ENCODE measurements around the gene SENP1.

The SENP1 gene

DNA sequence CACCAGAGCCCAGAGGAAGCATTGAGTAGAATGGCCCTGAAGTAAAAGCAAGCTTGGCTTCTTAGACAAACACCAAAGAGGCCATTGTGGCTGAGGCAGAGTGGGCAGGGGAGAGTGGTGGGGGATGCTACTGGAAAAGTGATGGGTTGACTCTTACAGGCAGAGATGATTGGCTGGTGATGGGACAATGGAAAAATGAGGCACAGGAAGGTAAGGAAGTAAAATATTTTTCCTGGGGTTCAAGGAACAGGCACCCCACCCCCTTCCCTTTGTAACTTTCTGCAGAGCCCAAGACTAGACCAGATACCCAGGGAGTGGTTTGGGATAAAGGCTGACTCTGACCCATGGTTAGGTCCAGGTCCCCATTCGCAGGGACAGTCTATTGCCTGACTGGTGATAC, 66.7 kb downstream of the SENP1 start:
- no peak overlapping the region for H3K4me3 ChIP-seq (ENCODE audit: low read depth, low read length)
- DNase-seq (ENCODE audit: low read depth), result no peak
- TF ChIP-seq, protein P1, sequence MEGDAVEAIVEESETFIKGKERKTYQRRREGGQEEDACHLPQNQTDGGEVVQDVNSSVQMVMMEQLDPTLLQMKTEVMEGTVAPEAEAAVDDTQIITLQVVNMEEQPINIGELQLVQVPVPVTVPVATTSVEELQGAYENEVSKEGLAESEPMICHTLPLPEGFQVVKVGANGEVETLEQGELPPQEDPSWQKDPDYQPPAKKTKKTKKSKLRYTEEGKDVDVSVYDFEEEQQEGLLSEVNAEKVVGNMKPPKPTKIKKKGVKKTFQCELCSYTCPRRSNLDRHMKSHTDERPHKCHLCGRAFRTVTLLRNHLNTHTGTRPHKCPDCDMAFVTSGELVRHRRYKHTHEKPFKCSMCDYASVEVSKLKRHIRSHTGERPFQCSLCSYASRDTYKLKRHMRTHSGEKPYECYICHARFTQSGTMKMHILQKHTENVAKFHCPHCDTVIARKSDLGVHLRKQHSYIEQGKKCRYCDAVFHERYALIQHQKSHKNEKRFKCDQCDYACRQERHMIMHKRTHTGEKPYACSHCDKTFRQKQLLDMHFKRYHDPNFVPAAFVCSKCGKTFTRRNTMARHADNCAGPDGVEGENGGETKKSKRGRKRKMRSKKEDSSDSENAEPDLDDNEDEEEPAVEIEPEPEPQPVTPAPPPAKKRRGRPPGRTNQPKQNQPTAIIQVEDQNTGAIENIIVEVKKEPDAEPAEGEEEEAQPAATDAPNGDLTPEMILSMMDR (conservative IDR thresholded peaks at IDR 0.05; ENCODE audit: low read depth, low read length), result no peak

DNA sequence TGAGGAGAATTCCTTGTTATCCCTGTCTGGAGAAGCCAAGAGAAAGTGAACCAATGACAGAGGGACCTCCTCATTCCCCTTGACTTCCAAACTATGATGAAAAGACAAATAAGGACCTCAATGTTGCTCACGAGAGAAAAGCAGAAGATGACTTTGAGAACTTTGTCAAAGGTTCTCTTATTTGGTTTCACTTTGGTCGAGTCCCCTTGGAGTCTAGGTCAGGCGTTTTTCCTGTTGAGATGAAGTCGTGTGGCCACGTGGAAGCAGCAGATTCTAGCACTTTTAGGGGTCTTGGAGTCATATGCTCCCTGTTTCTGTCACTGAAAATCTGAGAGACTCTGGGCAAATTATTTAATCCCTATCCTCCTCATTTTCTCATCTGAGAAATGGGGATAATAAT, 67.8 kb downstream of the SENP1 start:
- DNase-seq (ENCODE audit: low read depth), result no peak
- H3K4me3 ChIP-seq (ENCODE audit: low read depth, low read length), result no peak overlapping the region

DNA sequence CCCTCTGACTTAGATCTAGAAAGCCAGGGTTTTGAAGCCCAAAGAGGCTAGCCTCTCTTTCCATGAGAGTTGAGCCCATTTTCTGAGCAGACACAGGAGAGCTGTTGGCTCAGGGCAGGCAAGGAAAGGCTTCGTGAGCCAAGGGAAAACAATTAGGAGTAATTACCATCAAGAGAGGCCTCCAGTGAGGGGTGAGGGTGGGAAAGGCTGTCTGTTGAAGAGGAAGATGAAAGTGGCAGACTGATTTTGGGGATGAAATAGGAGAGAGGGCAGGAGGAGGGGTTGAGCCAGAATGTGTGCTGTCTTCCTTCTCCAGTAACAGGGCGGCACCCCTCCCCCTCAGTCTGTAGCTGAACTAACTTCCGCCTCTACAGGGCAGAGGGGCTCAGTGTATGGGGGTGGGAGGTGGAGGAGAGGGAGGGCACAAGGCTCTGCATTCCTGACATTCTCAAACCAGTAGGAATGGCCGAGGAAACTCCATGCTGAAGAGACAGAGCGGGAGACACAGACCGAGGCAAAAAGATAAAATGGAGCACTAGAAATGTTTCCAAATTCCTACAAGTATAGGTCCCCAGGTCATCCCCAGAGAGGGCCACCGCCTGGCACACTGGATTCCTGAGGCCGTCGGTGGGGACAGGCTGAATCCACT, 68.5 kb downstream of the SENP1 start:
- TF ChIP-seq, protein P1 (conservative IDR thresholded peaks at IDR 0.05; ENCODE audit: low read depth, low read length), result no peak
- peak; percentile 70 for DNase-seq (ENCODE audit: low read depth)
- peak overlapping the region; percentile 28 for H3K4me3 ChIP-seq (ENCODE audit: low read depth, low read length)

More for the DNA sequence above, 67.8 kb downstream of the SENP1 start:
- TF ChIP-seq, protein P1 (conservative IDR thresholded peaks at IDR 0.05; ENCODE audit: low read depth, low read length), result no peak

DNA sequence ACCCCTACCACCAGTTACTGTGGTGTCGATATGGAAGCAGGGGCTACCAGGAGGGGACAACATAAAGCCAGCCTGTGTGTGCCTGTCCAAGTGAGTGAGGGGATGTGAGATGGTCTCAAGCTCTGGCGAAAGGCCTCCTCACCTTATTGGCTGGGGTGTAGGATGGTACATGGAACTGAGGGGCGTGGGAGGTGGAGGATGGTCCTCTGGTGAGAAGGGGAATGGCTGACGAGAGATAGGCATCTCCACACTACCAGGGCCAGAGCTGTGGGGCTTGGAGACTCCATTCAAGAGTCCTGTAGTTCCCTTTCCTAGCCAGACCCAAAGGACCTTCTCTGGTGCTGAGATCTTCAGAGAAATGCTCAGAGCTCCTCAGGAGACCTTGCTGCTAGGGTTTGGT, 69.1 kb downstream of the SENP1 start:
- DNase-seq (ENCODE audit: low read depth), result no peak
- no peak overlapping the region for H3K4me3 ChIP-seq (ENCODE audit: low read depth, low read length)
- TF ChIP-seq, protein P1 (conservative IDR thresholded peaks at IDR 0.05; ENCODE audit: low read depth, low read length), result no peak

DNA sequence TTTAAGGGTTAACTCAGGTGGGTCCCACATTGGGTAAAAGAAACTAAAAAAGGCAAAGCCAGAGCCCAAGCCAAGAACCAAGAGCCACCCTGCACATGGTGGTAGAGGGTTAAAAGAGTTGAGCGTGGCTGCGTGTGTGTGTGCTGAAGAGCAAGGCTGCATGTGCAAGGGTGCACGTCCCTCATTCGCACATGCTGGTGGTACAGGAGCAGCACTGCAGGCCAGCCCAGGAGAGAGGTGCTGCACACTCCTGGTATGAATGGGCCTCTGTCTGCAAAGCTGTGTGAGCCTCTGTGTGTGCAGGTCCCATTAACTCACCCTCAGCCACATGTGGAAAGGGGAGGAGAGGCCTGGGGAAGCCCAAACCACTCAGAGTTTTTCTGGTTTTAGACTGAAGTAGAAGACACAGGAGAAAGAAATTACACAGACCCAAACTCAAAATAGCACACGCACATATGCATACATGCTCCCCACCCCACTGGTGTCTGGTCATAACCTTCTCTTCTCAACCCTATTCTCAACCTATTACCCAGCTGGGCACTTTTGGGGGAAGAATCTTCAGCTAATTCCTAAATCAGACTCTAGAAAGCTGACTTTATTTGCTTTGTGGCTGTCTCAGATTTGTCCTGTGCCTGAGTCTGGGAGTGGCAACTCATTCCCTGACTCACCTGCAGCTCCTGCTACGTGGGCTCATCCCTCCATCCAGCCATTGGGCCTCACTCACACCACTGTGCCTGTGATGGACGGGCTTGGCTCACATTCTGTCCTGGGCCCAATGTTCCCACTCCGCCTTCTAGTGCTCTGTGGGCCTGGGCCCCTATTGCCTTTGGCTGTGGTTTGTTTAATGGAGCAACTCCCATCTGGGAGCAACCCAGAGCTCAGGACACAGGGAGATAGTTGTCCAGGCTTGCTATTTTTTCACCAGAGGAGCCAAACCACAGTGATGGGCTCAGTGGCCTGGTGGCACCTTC, 70.8 kb downstream of the SENP1 start:
- H3K4me3 ChIP-seq (ENCODE audit: low read depth, low read length), result no peak overlapping the region
- TF ChIP-seq, protein P1 (conservative IDR thresholded peaks at IDR 0.05; ENCODE audit: low read depth, low read length), result no peak
- DNase-seq (ENCODE audit: low read depth), result no peak

DNA sequence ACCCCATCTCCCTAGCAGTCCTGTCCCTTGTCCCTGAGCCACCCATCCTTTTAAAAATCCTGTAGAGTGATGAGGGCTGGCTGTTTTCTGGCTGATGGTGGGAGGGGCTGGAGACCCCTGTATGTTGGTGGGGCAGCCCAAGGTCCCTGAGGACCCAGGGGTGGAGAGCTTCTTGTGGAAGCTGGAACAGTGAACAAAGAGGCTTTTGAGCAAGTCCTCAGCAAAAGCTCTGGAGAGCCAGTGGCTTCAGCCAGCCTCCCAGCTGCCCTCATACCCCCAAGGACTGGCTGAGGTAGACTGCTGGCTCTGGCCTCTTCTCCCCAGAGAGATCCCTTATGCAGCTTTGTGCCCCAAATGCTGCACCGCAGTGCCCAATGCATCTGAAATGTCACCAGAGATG, 72.4 kb downstream of the SENP1 start:
- no peak overlapping the region for H3K4me3 ChIP-seq (ENCODE audit: low read depth, low read length)
- TF ChIP-seq, protein P1 (conservative IDR thresholded peaks at IDR 0.05; ENCODE audit: low read depth, low read length), result no peak
- DNase-seq (ENCODE audit: low read depth), result no peak
